IMR-90 (cell line): Measurements from ENCODE around the gene C2CD4B. TPM values are rescaled to one million over a fixed set of nuclear protein-coding genes. Genes with fewer than 3 reads are reported as not detected.

ENCODE experiments used
- polyA plus RNA-seq, 3 experiments: library from polyadenylated mRNA; depleted of rRNA; stranded (reverse); fragments of >200 nt; gene quantifications; 2 replicates each; pipeline ENCODE4 v1.2.3, GENCODE V29; 2012; ENCODE audit warnings: low replicate concordance in 1 of 3
- total RNA-seq: library from RNA; depleted of rRNA; stranded (reverse); fragments of >200 nt; gene quantifications from 2 replicates; pipeline ENCODE4 v1.2.3, GENCODE V29; 2012; rRNA removed

The C2CD4B gene
- total and polyA plus RNA-seq, 2 of the 4 experiments (the other 2 are of a cell fraction), result not detected

Other genes with a start within 250 kb of the C2CD4B start
- 32.8 and 48.6 TPM in 2 replicates for gene VPS13C, start 104.8 kb downstream of the C2CD4B start, total RNA-seq
- 4.5 and 8.1 TPM in 2 replicates for gene VPS13C, start 104.8 kb downstream of the C2CD4B start, polyA plus RNA-seq (2012; rRNA removed)
- gene C2CD4A, start 98.3 kb downstream of the C2CD4B start, total RNA-seq, result not detected in 2 replicates
- not detected in 2 replicates for gene C2CD4A, start 98.3 kb downstream of the C2CD4B start, polyA plus RNA-seq (2012; rRNA removed)
- gene TLN2, start 225.3 kb upstream of the C2CD4B start, total RNA-seq, result 15.6 and 16.1 TPM in 2 replicates
- gene TLN2, start 225.3 kb upstream of the C2CD4B start, polyA plus RNA-seq (2012; rRNA removed), result 5.6 and 5.9 TPM in 2 replicates